Measurements from ENCODE around the gene FIGNL2. TPM values are rescaled to one million over a fixed set of nuclear protein-coding genes. Genes with fewer than 3 reads are reported as not detected.

The FIGNL2 gene
- total RNA-seq, 1 experiment from 2014 or later = 0.21 TPM

GRCh38 chr12:51777457-51777856 is 71.1 kb downstream of the FIGNL2 start:
- Histone ChIP-seq H3K36me3 (ENCODE audit: insufficient read depth, low read length, poor library complexity, severe bottlenecking) (no peaks in the 10 kb centered on the region), H3K4me3 (ENCODE audit: low read depth, low read length, poor library complexity, severe bottlenecking) (no peak overlapping the region), H3K9me3 (ENCODE audit: low read depth, low read length, poor library complexity, severe bottlenecking) (no peaks in the 10 kb centered on the region), H3K27ac (ENCODE audit: low read depth, low read length, poor library complexity, severe bottlenecking) (no peak overlapping the region), H3K4me1 (ENCODE audit: insufficient read depth, low read length, poor library complexity, severe bottlenecking) (no peaks in the 10 kb centered on the region), H3K27me3 (replicated peaks; ENCODE audit: insufficient read depth, low read depth, low read length, poor library complexity) (no peaks in the 10 kb centered on the region)
- TF ChIP-seq EZH2 (IDR thresholded peaks at IDR 0.05; ENCODE audit: borderline replicate concordance, low read depth, low read length, poor library complexity, severe bottlenecking) (no peak), CTCF (conservative IDR thresholded peaks at IDR 0.05; ENCODE audit: low read depth, low read length) (no peak)
- no TSS peak for BruUV-seq (replicated peaks)
- CTCF ChIA-PET = no interaction called here
- intact Hi-C loops (cut with micrococcal nuclease; ENCODE audit: unreplicated experiment) = no loop called here
- POLR2A ChIA-PET (ENCODE audit: low non-redundant PET) = interaction anchor here (0.6 to 0.7 kb wide), 2 partner anchors 11 to 86 kb away, joined by 4 read pairs; no protein-coding TSS in a partner anchor
- DNase-seq (ENCODE audit: low spot score) = no peak

DNA sequence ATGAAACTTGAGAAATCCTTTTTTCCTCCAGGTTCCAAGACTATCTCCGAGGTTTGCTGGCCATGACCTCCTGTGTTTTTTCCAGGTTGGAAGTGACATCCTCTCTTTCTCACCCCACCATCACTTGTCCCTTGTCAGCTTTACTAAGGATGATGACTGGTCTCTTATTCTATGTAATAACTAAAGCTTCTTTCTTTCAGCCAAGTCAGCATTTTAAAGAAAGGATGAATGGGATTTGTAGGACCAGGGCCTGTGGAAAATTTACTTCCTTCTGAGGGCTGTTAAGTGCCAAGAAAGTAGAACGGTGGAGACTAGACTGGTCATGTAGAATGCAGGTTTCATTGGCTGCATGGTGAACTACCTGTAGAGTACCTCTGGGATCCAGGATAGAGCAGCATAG is 73.6 kb downstream of the FIGNL2 start:
- TF ChIP-seq EZH2 (IDR thresholded peaks at IDR 0.05; ENCODE audit: borderline replicate concordance, low read depth, low read length, poor library complexity, severe bottlenecking) (no peak), CTCF (conservative IDR thresholded peaks at IDR 0.05; ENCODE audit: low read depth, low read length) (no peak)
- Histone ChIP-seq H3K4me1 (ENCODE audit: insufficient read depth, low read length, poor library complexity, severe bottlenecking) (no peaks in the 10 kb centered on the region), H3K36me3 (ENCODE audit: insufficient read depth, low read length, poor library complexity, severe bottlenecking) (no peaks in the 10 kb centered on the region), H3K9me3 (ENCODE audit: low read depth, low read length, poor library complexity, severe bottlenecking) (no peaks in the 10 kb centered on the region), H3K4me3 (ENCODE audit: low read depth, low read length, poor library complexity, severe bottlenecking) (no peak overlapping the region), H3K27me3 (replicated peaks; ENCODE audit: insufficient read depth, low read depth, low read length, poor library complexity) (no peaks in the 10 kb centered on the region), H3K27ac (ENCODE audit: low read depth, low read length, poor library complexity, severe bottlenecking) (no peak overlapping the region)
- no peak for DNase-seq (ENCODE audit: low spot score)
- BruUV-seq (replicated peaks) = no TSS peak
- CTCF ChIA-PET = no interaction called here
- intact Hi-C loops (cut with micrococcal nuclease; ENCODE audit: unreplicated experiment) = no loop called here
- POLR2A ChIA-PET (ENCODE audit: low non-redundant PET) = no interaction called here

DNA sequence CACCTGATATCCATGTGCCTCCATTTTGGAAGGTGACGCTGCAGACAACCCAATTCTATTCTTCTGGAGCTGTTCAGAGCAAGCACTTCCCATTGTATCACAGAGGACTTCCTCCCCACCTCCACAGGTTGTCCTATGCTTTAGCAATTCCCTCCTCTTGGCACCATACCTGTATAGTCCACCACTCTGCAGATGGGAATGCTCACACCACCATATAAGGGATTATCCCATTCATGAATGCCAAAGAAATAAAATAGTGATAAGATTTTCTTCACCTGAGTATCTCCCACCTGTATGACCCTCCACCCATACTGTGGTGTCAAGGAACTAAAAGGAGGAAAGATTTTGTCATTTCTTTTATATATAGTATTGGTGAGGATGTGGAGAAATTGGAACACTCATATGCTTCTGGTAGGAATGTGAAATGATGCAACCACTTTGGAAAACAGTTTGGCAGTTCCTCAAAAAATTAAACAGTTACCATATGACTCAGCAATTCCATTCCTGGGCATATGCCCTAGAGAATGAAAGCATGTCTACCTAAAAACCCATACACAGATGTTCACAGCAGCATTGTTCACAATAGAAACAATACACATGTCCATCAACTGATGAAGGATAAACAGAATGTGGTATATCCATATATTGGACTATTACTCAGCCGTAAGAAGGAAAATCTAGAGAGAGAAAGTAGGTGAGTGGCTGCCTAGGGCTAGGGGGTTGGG is 75.2 kb downstream of the FIGNL2 start:
- POLR2A ChIA-PET (ENCODE audit: low non-redundant PET) = no interaction called here
- CTCF ChIA-PET = no interaction called here
- TF ChIP-seq EZH2 (IDR thresholded peaks at IDR 0.05; ENCODE audit: borderline replicate concordance, low read depth, low read length, poor library complexity, severe bottlenecking) = no peak
- TF ChIP-seq CTCF (conservative IDR thresholded peaks at IDR 0.05; ENCODE audit: low read depth, low read length) = no peak

More for the DNA sequence above, 75.2 kb downstream of the FIGNL2 start:
- no peak overlapping the region for H3K4me3 ChIP-seq (ENCODE audit: low read depth, low read length, poor library complexity, severe bottlenecking)
- intact Hi-C loops (cut with micrococcal nuclease; ENCODE audit: unreplicated experiment) = no loop called here
- no TSS peak for BruUV-seq (replicated peaks)
- DNase-seq (ENCODE audit: low spot score) = peak; percentile 35
- no peaks in the 10 kb centered on the region for H3K4me1 ChIP-seq (ENCODE audit: insufficient read depth, low read length, poor library complexity, severe bottlenecking)
- H3K36me3 ChIP-seq (ENCODE audit: insufficient read depth, low read length, poor library complexity, severe bottlenecking) = no peaks in the 10 kb centered on the region
- H3K27ac ChIP-seq (ENCODE audit: low read depth, low read length, poor library complexity, severe bottlenecking) = no peak overlapping the region
- no peaks in the 10 kb centered on the region for H3K9me3 ChIP-seq (ENCODE audit: low read depth, low read length, poor library complexity, severe bottlenecking)
- no peaks in the 10 kb centered on the region for H3K27me3 ChIP-seq (replicated peaks; ENCODE audit: insufficient read depth, low read depth, low read length, poor library complexity)

All from A673 (cell line).